GM18873 (cell line): Measurements from ENCODE around the gene PPP4C.
"Not testable (repeated sequence)": the region's sequence is repeated elsewhere in the genome, so short reads cannot be mapped to it uniquely, and the experiment has no call there.

Experiments
- ATAC-seq: cut with Tn5 transposase; IDR thresholded peaks from one replicate; pipeline ENCODE4 v1.9.1; 2021; ENCODE audit warnings: mild to moderate bottlenecking, moderate library complexity, moderate number of reproducible peaks; ENCODE audit not compliant: unreplicated experiment, low FRiP score

PPP4C gene

DNA sequence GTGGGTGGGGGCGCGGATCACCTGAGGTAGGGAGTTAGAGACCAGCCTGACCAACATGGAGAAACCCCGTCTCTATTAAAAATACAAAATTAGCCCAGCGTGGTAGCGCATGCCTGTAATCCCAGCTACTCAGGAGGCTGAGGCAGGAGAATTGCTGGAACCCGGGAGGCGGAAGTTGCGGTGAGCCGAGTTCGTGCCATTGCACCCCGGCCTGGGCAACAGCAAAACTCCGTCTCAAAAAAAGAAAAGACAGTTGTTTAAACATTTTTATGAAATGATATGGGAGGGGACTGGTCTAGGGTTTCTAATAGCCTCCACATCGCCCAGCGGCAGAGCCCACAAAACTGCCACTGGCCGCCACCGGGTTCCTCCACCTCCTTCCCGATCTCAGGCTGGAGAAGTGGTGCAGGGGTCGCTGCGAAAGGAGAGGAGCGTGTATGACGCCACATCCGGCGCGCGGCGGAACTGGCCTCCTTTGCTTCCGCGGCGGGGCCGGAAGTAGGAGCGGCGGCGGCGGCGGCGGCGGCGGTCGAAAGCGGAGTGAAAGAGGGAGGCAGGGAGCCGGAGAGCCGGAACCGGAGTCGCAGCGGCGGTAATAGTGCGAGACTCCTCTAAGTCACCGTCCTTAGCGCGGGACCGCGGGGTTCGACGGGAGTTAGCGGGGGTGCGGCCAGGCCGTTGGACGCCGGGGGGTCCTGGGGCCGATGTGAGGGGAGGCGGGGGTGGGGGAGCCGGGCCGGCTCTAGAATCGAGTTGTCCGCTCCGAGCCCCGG is at the start of gene PPP4C:
Gene PPP4C (plus strand): TSS at position 492 of the 773 bp plus-strand sequence. CDS start 384 bp downstream, outside the sequence.
- ATAC-seq = no peak

DNA sequence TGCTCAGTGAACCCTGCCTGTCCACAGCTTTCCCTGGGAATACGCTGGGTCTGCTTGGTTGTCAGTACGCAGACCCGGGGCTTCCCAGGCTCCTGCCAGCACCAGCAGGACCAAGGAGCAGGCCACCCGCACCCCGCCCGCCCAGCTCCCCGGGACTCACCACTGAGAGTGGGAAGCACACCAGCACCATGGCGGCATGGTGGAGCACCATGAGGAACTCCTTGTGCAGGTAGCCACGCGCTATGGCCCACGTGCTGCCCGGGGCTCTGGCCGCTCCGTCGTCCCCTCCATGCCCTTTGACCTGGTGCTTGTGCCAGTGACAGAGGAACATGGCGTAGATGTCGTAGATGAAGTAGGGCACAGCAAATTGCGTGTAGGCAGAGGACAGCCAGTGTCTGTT is 49.3 kb upstream of the PPP4C start:
- no peak for ATAC-seq

DNA sequence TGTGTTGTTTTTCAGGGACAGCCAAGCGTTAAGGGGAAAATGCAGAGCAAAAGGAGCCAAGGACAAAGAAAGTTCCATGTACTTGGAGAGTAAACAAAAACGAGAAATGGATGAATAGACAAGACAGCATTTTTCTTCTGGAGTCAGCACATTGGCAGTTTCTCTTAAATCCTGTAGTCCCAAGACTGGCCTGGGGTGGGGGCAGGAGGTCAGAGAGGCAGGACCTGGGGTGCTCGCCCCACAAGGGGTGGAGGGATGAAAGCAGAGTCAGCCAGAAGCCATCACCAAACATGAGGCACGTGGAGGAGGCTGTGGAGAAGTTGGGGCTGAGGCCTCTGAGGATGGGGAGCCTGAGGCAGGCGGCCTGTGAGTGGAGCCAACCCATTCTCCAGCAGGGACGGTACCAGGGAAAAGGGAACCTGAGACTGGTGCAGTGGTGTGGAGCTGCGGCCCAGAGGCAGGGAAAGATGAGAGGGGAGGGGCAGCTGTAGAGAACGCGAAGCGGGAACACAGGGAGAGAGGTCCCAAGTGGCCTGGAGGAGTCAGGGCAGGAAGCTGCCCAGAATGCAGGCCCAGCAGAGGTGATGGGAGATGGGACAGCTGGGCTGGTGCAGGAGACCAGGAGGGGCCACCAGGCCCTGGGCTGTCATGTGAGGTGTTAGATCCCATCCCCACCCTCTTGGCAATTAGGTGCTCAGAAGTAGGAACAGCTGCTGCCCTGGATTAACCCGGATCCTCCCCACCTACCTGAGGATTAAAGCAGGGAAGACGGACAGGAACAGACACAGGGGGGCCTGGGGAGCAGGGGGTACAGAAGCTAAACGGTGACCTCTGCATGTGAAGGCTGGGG is 48.0 kb upstream of the PPP4C start:
- no peak for ATAC-seq

DNA sequence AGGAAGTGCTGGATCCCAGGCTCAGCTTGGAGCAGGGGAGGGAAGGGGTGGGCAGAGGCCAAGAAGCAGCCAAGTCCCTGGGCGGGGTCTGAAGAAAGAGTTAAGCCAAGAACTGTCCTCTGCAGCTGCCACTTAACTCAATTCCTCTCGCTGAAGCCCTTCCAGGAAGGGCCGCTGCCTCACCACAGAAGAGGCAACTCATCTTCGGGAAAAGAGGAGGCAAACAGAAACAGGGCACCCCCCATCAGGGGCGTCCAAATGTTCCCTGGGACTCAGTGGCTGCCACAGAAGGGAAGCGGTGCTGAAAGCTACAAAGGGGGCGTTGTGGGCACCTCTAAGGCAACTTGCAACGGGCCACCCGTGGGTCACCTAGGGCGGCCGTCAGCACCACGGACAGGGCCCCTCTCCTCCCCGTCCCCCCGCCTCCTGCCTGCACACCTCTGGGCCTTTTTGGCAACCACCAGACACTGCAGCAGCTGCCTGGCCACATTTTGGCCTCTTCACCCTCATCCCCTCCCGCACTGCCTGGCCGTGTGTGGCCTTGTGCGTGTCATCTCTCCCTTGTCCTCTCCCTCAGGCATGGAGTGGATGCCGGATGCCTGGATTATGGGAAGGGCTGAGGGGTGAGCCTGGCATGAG is 47.2 kb upstream of the PPP4C start:
- no peak for ATAC-seq

DNA sequence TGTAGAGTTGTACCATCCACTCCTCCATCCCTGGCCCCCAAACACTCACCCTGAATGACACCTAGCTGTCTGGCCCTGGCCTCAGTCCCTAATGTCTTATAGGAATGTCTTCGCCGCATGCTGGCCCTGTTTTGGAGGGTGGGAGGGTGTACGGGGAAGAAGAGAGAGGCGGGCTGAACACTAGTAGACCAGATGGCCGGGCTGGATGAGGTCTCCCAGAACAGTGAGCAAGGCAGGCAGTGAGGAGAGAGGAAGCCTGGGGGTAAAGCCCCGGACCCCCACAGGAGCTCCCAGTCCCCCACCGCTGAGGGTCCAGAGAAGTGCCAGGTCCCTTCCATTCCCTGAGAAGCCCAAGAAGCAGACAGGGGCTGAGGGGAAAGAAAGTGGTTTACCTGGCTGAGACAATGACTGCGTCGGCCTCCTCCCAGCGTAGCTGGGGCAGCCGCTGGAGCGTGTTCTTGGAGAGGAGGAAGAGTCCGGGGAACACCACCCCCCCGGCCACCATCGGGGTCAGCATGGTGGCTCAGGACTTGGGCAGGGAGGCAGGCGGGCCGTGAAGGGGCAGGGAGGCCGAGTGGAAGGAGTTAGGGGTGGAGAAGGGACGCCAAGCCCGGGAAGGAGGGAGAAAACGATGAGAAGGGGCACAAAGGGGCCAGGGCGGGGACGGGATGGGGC is 45.6 kb upstream of the PPP4C start:
- no peak for ATAC-seq

DNA sequence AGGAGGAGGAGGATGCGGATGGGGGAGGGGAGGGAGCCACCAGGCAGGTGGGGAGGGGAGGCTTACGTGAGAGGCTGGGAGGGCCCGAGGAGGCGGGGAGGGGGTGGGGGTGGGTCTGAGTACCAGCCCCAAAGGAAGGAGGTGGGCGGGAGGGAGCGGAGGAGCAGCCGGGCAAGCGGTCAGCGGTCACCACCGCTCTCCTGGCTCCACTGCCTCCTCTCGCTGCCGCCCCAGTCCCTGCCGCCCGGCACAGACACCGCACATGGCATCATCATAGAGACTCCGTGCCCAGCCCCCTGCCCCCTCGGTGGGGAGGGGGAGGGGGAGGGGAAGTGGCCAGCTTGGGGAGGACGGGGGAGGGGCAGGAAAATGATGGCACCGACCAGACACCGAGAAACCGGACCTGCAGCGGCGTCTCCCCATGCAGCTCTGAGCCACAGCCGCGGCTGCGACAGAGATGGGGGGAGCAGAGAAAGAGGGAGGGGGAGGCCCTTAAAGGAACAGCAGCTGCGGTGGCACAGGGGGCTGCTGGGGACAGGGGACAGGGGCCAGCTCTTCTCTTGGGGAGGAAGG is 44.9 kb upstream of the PPP4C start, which contains the start of gene TLCD3B:
Gene TLCD3B (minus strand): TSS at position 431 of the 573 bp plus-strand sequence. CDS start 744 bp downstream, outside the sequence.
- no peak for ATAC-seq

DNA sequence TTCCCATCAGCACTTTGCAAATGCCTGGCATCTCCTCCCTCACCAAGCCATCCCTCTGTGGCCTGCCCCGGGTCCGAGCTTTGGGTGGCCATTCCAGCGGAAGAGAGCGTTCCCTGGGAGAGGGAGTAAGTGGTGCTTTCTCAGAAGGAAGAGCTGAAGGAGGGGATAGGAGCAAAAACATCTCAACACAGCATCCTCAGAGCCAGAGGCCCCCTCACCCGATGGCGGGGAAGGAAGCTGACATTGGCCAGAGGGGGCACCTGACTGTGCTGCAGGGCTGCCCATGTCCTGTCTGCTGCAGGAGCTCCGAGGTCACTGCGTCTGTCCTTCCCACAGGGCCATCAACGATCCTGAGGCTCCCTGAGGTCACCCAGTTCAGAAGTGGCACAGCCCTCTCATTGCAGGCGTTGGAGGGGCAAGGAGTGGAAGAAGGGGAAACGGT is 44.3 kb upstream of the PPP4C start:
- ATAC-seq = no peak

DNA sequence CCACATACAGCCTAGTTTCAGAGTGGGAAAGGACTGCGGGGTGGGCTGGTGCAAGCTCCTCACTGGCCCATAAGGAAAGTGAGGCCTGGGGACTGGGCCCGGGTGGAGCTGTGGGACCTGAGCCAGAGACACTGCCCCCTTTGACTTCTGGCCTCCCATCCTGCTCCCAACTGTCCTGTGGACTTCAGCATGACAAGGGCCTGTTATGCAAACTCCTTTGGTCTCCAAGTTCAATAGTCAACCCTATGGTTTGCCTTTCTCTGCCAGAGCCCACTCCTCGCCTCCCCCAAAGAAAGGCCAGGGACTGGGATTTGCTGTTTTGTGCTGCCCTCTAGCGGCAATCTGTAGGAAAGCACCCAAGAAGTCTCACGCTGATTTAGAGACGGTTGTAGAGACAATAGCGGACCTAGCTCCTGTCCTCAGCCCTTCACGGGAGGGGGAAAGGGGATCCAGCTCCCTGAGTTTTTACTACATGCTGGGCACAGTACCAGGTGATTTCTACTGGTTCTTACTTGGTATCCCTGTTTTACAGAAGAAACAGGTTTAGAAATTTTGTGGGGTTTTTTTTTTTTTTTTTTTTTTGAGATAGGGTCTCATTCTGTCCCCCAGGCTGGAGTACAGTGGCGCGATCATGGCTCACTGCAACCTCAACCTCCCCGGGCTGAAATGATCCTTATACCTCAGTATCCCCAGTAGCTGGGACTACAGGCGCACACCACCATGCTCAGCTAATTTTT is 43.5 kb upstream of the PPP4C start:
- ATAC-seq = no peak

DNA sequence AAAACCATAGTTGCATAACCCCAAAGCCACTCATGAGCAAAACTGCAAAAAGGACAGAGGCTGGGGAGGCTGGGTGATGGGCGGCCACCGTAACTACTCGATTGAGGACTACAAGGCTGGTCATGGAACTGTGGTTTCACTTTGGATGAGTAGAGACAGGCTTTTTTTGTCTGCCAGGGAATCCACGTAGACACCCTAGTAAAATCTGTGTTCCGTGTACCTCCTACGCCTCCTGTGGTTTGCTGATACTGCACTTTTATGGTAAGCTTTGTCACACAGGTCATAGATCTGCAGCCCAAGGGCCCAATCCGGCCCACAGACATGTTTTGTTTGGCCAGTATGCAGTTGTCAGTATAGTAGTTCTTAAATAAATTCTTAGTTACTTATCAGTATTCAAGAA is 42.5 kb upstream of the PPP4C start:
- ATAC-seq = no peak

DNA sequence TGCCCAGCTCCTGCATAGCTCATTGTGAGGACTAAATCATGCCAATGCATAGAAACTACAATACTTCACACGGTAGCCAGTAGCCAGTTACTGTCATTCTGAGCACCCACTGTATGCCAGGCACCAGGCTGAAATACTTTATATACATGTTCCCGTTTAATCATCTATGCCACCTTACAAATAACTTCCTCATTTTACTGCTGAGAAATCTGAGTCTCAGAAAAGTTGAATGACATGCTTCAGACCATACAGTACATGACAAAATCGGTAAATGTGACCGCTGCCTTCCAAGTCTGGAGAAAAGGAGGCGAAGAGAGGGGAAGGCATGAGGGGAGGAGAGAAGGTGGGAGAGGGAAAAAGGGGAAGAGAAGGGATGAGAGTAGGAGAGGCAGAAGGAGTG is 35.6 kb upstream of the PPP4C start:
- no peak for ATAC-seq

DNA sequence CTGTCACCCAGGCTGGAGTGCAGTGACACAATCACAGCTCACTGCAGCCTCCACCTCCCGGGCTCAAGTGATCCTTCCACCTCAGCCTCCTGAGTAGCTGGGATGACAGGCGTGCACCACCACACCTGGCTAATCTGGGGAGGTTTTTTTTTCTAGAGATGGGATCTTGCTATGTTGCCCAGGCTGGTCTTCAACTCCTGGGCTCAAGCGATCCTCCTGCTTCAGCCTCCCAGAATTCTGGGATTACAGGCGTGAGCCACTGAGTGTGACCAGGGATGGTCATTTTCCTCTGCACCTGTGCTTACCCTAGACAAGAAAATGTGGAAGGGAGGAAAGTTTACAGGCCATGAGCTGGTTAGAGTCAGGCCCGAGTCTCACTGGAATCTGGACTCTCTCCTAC is 35.1 kb upstream of the PPP4C start:
- ATAC-seq = not testable (repeated sequence)

DNA sequence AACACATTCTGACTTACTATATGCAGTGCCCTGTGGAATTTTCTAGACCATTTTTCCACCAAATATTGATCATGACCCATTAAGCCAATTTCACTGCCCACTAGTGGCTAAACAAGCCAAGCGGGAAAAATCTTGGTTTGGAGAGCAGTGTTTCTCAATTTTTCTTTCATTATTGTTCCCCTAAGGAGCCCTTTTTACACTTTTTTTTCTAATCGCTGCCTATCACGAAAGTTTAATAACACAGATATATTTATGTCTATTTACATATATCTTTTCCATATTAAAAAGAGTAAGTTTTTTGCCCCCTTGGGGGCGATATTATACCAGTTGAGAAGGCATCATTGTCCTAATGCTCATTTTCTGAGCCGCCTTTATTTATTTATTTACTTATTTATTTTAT is 34.0 kb upstream of the PPP4C start:
- no peak for ATAC-seq

DNA sequence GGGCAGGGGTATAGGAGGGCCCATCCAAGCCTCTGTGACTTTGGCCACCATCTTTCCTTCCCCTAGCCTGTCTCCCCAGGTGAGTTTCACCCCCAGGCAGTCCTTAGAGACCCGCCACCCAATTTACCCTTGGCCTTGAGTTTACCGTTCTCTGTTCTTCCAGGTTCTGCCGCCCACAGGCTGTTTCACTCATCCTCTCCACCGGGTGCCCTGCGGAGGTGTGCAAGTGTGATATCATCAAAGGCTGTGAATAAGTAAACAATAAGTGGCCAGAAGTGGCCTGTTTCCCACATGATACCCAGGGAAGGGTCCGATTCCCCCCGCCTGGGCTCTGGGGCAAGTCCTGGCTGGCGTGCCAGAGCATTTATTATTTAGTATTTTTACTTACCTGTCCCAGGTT is 29.6 kb upstream of the PPP4C start:
- ATAC-seq = no peak

DNA sequence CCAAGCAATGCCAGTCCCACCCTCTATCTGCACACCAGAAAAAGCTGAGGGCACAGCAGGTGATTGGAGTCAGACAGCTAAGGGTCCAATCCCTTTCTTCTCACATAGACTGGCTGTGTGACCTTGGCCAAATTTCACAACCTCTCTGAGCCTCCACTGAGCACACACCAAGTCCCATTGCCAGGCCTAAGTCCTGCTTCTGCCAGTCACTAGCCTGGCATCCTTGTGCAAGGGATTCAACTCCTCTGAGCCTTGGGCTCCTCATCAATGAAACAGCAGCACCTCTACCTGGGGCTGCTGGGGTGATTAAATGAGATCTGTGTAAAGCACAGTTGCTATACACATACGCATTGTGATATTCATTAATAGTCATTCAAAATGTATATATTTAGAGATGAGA is 29.2 kb upstream of the PPP4C start:
- no peak for ATAC-seq

DNA sequence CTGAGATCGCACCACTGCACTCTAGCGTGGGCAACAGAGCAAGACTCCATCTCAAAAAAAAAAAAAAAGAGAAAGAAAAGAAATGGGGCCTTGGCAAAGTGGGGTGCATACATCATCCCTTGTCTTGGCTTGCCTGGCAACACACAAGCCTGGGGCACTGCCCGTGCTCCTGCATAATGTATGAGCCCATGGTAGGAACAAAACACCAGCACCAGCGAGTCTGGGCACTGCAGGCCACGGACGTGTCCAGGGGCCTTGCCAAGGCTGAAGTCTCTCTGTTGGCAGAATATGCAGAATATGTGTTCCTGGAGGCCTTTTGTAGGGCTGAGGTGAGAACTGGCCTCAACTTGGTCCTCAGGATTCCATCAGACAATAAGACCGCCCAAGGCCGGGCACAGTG is 25.9 kb upstream of the PPP4C start:
- ATAC-seq = no peak

DNA sequence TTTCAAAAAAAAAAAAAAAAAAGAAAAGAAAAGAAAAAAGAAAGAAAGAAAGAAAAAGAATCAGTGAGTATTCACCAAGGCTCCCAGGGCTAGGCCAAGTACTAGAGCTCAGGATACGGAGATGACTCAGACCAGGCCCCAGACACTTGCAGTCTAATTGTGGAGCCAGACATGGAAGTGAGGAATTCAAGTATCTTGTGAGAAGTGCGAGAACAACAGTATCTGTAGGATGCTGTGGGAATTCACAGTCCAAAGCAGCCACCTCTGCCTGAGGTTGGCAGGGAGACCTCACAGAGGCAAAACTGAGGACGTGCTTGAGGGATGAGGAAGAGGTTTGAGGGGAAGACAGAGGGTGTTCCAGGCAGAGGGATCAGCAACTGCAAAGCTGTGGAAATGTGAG is 24.3 kb upstream of the PPP4C start:
- no peak for ATAC-seq

DNA sequence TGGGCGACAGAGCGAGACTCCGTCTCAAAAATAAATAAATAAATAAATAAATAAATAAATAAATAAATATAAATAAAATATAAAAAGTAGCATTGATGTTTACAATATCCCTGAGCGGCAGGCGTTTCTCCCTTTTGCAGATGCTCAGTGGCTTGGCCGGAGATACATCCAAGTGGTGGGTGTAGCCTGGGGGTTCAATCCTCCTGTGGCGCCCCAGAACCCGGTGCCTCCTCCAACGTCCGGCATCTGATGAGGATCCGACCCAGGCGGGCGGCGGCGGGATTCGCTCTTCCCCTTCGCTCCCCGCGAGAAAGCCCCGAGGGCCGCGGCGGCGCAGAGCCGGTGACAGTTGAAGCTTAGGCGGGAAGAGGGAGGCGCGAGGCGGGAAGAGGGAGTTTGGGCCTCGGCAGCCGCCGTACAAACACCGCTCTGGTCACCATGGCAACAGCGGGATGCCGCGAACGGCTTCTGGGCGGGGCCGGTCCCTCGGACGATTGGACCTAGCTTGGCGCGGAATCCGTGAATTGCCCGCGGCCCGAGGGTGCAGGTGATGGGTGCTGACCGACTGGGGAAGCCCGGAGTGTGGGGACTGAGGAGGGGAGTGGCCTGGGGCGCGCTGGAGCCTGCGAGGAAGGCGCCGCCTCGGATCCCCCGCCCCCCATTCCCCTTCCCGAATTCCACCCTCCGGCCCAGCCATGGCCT is 23.0 kb upstream of the PPP4C start:
- no peak for ATAC-seq

DNA sequence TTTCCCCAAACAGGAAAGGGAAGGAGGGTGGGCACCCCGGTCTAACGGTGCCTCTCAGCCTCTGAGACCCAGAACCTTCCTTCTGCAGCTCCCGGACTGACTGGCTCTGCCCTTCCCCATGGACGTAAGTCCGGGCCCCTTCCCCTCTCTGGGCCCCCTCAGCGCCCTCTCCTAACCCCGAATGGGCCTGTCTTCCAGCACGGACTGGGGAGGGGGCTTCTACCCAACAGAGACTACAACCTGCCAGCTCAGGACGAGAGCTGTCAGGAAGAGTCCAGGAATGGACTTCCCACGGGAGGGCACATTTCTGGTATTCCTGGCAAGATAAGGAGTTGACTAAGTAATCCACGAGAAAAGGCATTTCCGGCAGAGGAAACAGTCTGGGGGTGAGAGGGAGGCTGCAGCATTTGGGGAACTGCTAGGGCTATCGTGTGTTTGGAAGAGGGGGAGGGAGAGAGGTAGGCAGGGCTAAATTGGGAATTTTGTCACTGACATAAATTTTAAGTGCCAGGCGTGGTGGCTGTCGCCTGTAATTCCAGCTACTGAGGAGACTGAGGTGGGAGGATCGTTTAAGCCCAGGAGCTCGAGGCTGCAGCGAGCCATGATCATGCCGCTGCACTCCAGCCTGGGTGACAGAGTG is 22.3 kb upstream of the PPP4C start:
- no peak for ATAC-seq
